Mammary epithelial cell (primary cell): ENCODE data around the gene SLAMF6.

Source experiments
- EZH2 ChIP-seq: IDR thresholded peaks from 2 replicates; pipeline ENCODE4 v1.6.1; 2012; ENCODE audit warnings: low read length, inconsistent platforms, borderline replicate concordance
- TF ChIP-seq, protein P1 (sequence below), 2 donors: IDR thresholded peaks in 1 of 2; conservative IDR thresholded peaks in 1 of 2; 2 replicates each; pipeline ENCODE4 v1.5.1; 2011 to 2012; ENCODE audit warnings: inconsistent platforms in 2 of 2, low read length in 2 of 2, mild to moderate bottlenecking in 2 of 2, control low read depth in 1 of 2, low read depth in 1 of 2; ENCODE audit not compliant: insufficient read depth in 1 of 2; ENCODE audit errors: extremely low read depth in 1 of 2

- TF ChIP-seq, protein P1, sequence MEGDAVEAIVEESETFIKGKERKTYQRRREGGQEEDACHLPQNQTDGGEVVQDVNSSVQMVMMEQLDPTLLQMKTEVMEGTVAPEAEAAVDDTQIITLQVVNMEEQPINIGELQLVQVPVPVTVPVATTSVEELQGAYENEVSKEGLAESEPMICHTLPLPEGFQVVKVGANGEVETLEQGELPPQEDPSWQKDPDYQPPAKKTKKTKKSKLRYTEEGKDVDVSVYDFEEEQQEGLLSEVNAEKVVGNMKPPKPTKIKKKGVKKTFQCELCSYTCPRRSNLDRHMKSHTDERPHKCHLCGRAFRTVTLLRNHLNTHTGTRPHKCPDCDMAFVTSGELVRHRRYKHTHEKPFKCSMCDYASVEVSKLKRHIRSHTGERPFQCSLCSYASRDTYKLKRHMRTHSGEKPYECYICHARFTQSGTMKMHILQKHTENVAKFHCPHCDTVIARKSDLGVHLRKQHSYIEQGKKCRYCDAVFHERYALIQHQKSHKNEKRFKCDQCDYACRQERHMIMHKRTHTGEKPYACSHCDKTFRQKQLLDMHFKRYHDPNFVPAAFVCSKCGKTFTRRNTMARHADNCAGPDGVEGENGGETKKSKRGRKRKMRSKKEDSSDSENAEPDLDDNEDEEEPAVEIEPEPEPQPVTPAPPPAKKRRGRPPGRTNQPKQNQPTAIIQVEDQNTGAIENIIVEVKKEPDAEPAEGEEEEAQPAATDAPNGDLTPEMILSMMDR (conservative IDR thresholded peaks at IDR 0.05 in 1 of 2, IDR thresholded peaks at IDR 0.05 in 1 of 2; ENCODE audit: extremely low read depth in 1 of 2, insufficient read depth in 1 of 2, low read depth in 1 of 2, low read length in 2 of 2), result no peak
- TF ChIP-seq EZH2, result no peak
These were observed 46.8 kb upstream of the SLAMF6 start for GRCh38 chr1:160569806-160570205.
